HepG2 (cell line): ENCODE results near the gene EYA2. TPM values are rescaled to one million over a fixed set of nuclear protein-coding genes. Genes with fewer than 3 reads are reported as not detected.

ENCODE experiments used
- DBP ChIP-seq: sonication (generic); formaldehyde crosslinking; IDR thresholded peaks from 2 replicates; pipeline ENCODE4 v1.4.0; 2020; ENCODE audit warnings: missing genetic modification reagents; ENCODE audit errors: not compliant biosample characterization
- GATA4 ChIP-seq: sonication (generic); IDR thresholded peaks from 2 replicates; pipeline ENCODE4 v1.6.1; 2016; ENCODE audit warnings: antibody characterized with exemption, low read depth, borderline replicate concordance
- HMGXB3 ChIP-seq: sonication (generic); formaldehyde crosslinking; IDR thresholded peaks from 2 replicates; pipeline ENCODE4 v1.4.0; 2020; ENCODE audit warnings: missing genetic modification reagents, borderline replicate concordance
- MNT ChIP-seq: fragments of 450-650 bp; IDR thresholded peaks from 2 replicates; pipeline ENCODE4 v1.6.1; 2016
- NR2F6 ChIP-seq, 2 experiments: IDR thresholded peaks; 2 replicates each; pipeline ENCODE4 v1.6.1; 2016; ENCODE audit warnings: antibody characterized with exemption in 1 of 2, mild to moderate bottlenecking in 1 of 2
- SOX5 ChIP-seq: IDR thresholded peaks from 2 replicates; pipeline ENCODE4 v1.6.1; 2016; ENCODE audit warnings: borderline replicate concordance
- ZMYM3 ChIP-seq: sonication (generic); formaldehyde crosslinking; IDR thresholded peaks from 2 replicates; pipeline ENCODE4 v1.5.1; 2020; ENCODE audit warnings: mild to moderate bottlenecking, missing genetic modification reagents
- ZNF3 ChIP-seq: IDR thresholded peaks from 2 replicates; pipeline ENCODE4 v1.7.0; 2017; ENCODE audit warnings: inconsistent platforms
- ZNF562 ChIP-seq: sonication (generic); formaldehyde crosslinking; IDR thresholded peaks from 2 replicates; pipeline ENCODE4 v1.8.0; 2022; ENCODE audit warnings: missing genetic modification reagents, borderline replicate concordance
- ZNF670 ChIP-seq: sonication (generic); formaldehyde crosslinking; IDR thresholded peaks from 2 replicates; pipeline ENCODE4 v1.8.0; 2022; ENCODE audit warnings: mild to moderate bottlenecking, missing genetic modification reagents, borderline replicate concordance
- polyA plus RNA-seq, 8 experiments: library from polyadenylated mRNA; depleted of rRNA in 3 of 8; stranded (reverse) in 7 of 8; unstranded in 1 of 8; fragments of >200 nt; fragmentation: Illumina TruSeq in 4 of 8; extraction: Trizol in 4 of 8; gene quantifications; 2 replicates each; pipeline versions ENCODE4 v1.2.1 to v1.2.3, GENCODE V29; 2011 to 2016; ENCODE audit warnings: low read depth in 4 of 8, missing spikeins in 1 of 8, mixed read lengths in 1 of 8; ENCODE audit not compliant: insufficient read depth in 1 of 8
- total RNA-seq, 5 experiments: library from RNA; depleted of rRNA; stranded (reverse); fragments of >200 nt; fragmentation: Illumina TruSeq; extraction: Trizol; gene quantifications; 2 replicates each; pipeline ENCODE4 v1.2.3, GENCODE V29; 2016; ENCODE audit warnings: low read depth in 1 of 5
- TF ChIP-seq, protein P1 (sequence below): sonication (generic); formaldehyde crosslinking; IDR thresholded peaks from 2 replicates; pipeline ENCODE4 v1.4.0; 2020; ENCODE audit warnings: mild to moderate bottlenecking, missing genetic modification reagents
- TF ChIP-seq, protein P2 (sequence below): sonication (generic); formaldehyde crosslinking; IDR thresholded peaks from 2 replicates; pipeline ENCODE4 v1.8.0; 2022; ENCODE audit warnings: missing genetic modification reagents, low read depth, mild to moderate bottlenecking, borderline replicate concordance
- TF ChIP-seq, protein P3 (sequence below): sonication (generic); formaldehyde crosslinking; IDR thresholded peaks from 2 replicates; pipeline ENCODE4 v1.4.0; 2020; ENCODE audit warnings: missing genetic modification reagents
- TF ChIP-seq, protein P4 (sequence below): sonication (generic); formaldehyde crosslinking; IDR thresholded peaks from 2 replicates; pipeline ENCODE4 v1.4.0; 2020; ENCODE audit warnings: missing genetic modification reagents

The EYA2 gene
- total and polyA plus RNA-seq, 2 of the 13 experiments (the other 11 are each of a cell fraction or from before 2014, with no cell fraction given), result not detected

GRCh38 chr20:47196091-47197081, 301.7 kb downstream of the EYA2 start (continued):
- TF ChIP-seq, protein P1, sequence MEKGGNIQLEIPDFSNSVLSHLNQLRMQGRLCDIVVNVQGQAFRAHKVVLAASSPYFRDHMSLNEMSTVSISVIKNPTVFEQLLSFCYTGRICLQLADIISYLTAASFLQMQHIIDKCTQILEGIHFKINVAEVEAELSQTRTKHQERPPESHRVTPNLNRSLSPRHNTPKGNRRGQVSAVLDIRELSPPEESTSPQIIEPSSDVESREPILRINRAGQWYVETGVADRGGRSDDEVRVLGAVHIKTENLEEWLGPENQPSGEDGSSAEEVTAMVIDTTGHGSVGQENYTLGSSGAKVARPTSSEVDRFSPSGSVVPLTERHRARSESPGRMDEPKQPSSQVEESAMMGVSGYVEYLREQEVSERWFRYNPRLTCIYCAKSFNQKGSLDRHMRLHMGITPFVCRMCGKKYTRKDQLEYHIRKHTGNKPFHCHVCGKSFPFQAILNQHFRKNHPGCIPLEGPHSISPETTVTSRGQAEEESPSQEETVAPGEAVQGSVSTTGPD (CRISPR knock-in tag), result 0 out of 2 replicates have a peak, but pooled peaks have one; percentile 43
- TF ChIP-seq ZNF562 (CRISPR knock-in tag), result no peak
- peak; percentile 38; the same call in 1 of the 2 replicates for TF ChIP-seq HMGXB3 (CRISPR knock-in tag)
- TF ChIP-seq, protein P2, sequence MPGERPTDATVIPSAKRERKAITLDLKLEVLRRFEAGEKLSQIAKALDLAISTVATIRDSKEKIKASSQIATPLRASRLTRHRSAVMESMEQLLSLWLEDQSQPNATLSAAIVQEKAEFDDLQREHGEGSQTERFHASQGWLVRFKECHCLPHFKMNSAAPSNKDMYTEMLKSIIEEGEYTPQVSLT (CRISPR knock-in tag), result no peak
- no peak for TF ChIP-seq ZNF3 (CRISPR knock-in tag)
- TF ChIP-seq, protein P3, sequence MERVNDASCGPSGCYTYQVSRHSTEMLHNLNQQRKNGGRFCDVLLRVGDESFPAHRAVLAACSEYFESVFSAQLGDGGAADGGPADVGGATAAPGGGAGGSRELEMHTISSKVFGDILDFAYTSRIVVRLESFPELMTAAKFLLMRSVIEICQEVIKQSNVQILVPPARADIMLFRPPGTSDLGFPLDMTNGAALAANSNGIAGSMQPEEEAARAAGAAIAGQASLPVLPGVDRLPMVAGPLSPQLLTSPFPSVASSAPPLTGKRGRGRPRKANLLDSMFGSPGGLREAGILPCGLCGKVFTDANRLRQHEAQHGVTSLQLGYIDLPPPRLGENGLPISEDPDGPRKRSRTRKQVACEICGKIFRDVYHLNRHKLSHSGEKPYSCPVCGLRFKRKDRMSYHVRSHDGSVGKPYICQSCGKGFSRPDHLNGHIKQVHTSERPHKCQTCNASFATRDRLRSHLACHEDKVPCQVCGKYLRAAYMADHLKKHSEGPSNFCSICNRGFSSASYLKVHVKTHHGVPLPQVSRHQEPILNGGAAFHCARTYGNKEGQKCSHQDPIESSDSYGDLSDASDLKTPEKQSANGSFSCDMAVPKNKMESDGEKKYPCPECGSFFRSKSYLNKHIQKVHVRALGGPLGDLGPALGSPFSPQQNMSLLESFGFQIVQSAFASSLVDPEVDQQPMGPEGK (CRISPR knock-in tag), result no peak
- no peak for TF ChIP-seq DBP (CRISPR knock-in tag)
- no peak for TF ChIP-seq GATA4
- TF ChIP-seq, protein P4, sequence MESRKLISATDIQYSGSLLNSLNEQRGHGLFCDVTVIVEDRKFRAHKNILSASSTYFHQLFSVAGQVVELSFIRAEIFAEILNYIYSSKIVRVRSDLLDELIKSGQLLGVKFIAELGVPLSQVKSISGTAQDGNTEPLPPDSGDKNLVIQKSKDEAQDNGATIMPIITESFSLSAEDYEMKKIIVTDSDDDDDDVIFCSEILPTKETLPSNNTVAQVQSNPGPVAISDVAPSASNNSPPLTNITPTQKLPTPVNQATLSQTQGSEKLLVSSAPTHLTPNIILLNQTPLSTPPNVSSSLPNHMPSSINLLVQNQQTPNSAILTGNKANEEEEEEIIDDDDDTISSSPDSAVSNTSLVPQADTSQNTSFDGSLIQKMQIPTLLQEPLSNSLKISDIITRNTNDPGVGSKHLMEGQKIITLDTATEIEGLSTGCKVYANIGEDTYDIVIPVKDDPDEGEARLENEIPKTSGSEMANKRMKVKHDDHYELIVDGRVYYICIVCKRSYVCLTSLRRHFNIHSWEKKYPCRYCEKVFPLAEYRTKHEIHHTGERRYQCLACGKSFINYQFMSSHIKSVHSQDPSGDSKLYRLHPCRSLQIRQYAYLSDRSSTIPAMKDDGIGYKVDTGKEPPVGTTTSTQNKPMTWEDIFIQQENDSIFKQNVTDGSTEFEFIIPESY (CRISPR knock-in tag), result peak; percentile 96
- peak; percentile 70 for TF ChIP-seq NR2F6 (IDR thresholded peaks at IDR 0.05)
- TF ChIP-seq NR2F6 (CRISPR knock-in tag; IDR thresholded peaks at IDR 0.05), result peak; percentile 69
- TF ChIP-seq SOX5 (CRISPR knock-in tag), result no peak
- TF ChIP-seq ZMYM3 (CRISPR knock-in tag), result peak; percentile 65; the same call in 1 of the 2 replicates
- no peak for TF ChIP-seq ZNF670 (CRISPR knock-in tag)
- no peak for TF ChIP-seq MNT
